GM19372 (cell line): Measurements from ENCODE around the gene MACO1.
"Not testable (repeated sequence)": the region's sequence is repeated elsewhere in the genome, so short reads cannot be mapped to it uniquely, and the experiment has no call there.

Experiments used
- ATAC-seq: cut with Tn5 transposase; IDR thresholded peaks from one replicate; pipeline ENCODE4 v1.9.1; 2021; ENCODE audit warnings: mild to moderate bottlenecking, low read depth, moderate library complexity; ENCODE audit not compliant: unreplicated experiment

The MACO1 gene

GRCh38 chr1:25485536-25486411 lies 55.1 kb downstream of the MACO1 start:
- ATAC-seq: no peak

- no peak for ATAC-seq
Observed at GRCh38 chr1:25486602-25487001, 55.9 kb downstream of the MACO1 start.

GRCh38 chr1:25487628-25488027 lies 56.9 kb downstream of the MACO1 start:
- no peak for ATAC-seq

- ATAC-seq: no peak
Observed at GRCh38 chr1:25492323-25492722, 61.6 kb downstream of the MACO1 start.

- ATAC-seq: no peak
Observed at GRCh38 chr1:25494952-25495351, 64.3 kb downstream of the MACO1 start.

GRCh38 chr1:25500694-25501093 lies 70.0 kb downstream of the MACO1 start:
- no peak for ATAC-seq

GRCh38 chr1:25501235-25502058 lies 70.8 kb downstream of the MACO1 start:
- no peak for ATAC-seq

GRCh38 chr1:25502957-25503356 lies 72.3 kb downstream of the MACO1 start:
- ATAC-seq: no peak

GRCh38 chr1:25503551-25504426 lies 73.1 kb downstream of the MACO1 start:
- no peak for ATAC-seq

GRCh38 chr1:25504706-25505595 lies 74.3 kb downstream of the MACO1 start:
- ATAC-seq: no peak

GRCh38 chr1:25505656-25506385 lies 75.1 kb downstream of the MACO1 start:
- no peak for ATAC-seq

- ATAC-seq: not testable (repeated sequence)
Observed at GRCh38 chr1:25506566-25507463, 76.1 kb downstream of the MACO1 start.

- ATAC-seq: no peak
Observed at GRCh38 chr1:25513666-25514065, 83.0 kb downstream of the MACO1 start.

- ATAC-seq: no peak
Observed at GRCh38 chr1:25515033-25515432, 84.3 kb downstream of the MACO1 start.

- ATAC-seq: no peak
Observed at GRCh38 chr1:25516686-25517085, 86.0 kb downstream of the MACO1 start.

- ATAC-seq: no peak
Observed at GRCh38 chr1:25517476-25518394, 87.0 kb downstream of the MACO1 start.

GRCh38 chr1:25519624-25520023 lies 88.9 kb downstream of the MACO1 start:
- ATAC-seq: no peak
